OCI-LY1 (cell line): ENCODE measurements around the gene COG4.

Experiments
- EZH2 ChIP-seq: fragments of 200-600 bp; sonication (generic), shearing (Covaris generic); IDR thresholded peaks from 2 replicates; pipeline ENCODE4 v1.8.0; 2017; ENCODE audit warnings: borderline replicate concordance, mixed run types, mild to moderate bottlenecking, antibody characterized with exemption, low read length, moderate library complexity, mixed read lengths
- TF ChIP-seq, protein P1 (sequence below): fragments of 200-600 bp; sonication (generic), shearing (Covaris generic); IDR thresholded peaks from 2 replicates; pipeline ENCODE4 v1.5.1; 2017; ENCODE audit warnings: mild to moderate bottlenecking, antibody characterized with exemption, low read length, moderate library complexity, mixed read lengths

DNA sequence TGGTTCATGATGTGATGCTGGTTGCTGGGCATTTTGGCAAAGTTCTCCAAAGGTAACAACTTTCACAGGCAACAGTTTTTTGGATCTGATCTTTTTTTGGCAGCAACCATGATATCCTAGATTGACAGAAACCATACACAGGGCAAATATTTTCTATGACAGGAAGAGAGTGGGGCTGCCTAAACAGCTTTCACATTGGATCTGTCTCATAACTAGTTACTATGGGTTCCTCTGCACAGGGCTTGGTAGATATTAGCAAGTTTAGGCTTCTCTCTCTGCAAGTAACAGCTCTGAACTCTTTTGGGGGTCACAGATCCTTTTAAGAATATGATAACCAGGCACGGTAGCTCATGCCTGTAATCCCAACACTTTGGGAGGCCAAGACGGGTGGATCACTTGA is 28.6 kb downstream of the COG4 start:
- TF ChIP-seq, protein P1, sequence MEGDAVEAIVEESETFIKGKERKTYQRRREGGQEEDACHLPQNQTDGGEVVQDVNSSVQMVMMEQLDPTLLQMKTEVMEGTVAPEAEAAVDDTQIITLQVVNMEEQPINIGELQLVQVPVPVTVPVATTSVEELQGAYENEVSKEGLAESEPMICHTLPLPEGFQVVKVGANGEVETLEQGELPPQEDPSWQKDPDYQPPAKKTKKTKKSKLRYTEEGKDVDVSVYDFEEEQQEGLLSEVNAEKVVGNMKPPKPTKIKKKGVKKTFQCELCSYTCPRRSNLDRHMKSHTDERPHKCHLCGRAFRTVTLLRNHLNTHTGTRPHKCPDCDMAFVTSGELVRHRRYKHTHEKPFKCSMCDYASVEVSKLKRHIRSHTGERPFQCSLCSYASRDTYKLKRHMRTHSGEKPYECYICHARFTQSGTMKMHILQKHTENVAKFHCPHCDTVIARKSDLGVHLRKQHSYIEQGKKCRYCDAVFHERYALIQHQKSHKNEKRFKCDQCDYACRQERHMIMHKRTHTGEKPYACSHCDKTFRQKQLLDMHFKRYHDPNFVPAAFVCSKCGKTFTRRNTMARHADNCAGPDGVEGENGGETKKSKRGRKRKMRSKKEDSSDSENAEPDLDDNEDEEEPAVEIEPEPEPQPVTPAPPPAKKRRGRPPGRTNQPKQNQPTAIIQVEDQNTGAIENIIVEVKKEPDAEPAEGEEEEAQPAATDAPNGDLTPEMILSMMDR = no peak
- TF ChIP-seq EZH2 = no peak
